NT2/D1 (cell line): Measurements from ENCODE around the gene HS3ST5.

Experiments
- YY1 ChIP-seq: IDR thresholded peaks from 2 replicates; pipeline ENCODE4 v1.6.1; 2011; ENCODE audit not compliant: insufficient read length, insufficient read depth
- ZNF274 ChIP-seq: IDR thresholded peaks from 2 replicates; pipeline ENCODE4 v1.6.1; 2011; ENCODE audit warnings: mild to moderate bottlenecking, low read depth, low read length

DNA sequence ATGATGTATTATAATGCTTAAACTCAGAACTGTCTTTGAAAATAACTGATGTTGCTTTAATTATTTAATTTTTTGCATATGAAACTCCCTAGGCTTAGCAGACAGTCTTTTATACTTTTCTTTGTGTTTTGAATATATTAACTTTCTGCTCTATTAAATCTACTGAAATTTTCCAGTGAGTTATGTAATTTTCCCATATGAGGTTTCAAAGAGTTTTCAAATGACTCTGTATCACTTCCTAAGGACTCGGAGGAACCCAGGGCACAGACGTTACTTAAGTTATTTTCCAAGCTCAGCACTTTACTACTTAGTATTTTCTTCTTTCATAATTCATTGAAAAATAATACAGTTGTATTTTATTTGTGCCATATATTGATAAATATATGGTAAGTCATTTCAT, 122.6 kb downstream of the HS3ST5 start:
- no peak for TF ChIP-seq YY1
- TF ChIP-seq ZNF274: no peak
